Bronchial epithelial cell (primary cell): ENCODE results near the gene CRADD. TPM values are rescaled to one million over a fixed set of nuclear protein-coding genes. Genes with fewer than 3 reads are reported as not detected.

Source experiments
- DNase-seq: peaks from one replicate; pipeline ENCODE4 v3.0.0-alpha.2; 2010; ENCODE audit warnings: low read depth
- FAIRE-seq: peaks from 2 replicates; lab custom pipeline; 2011; peaks lifted over from hg19 to GRCh38; lab: Jason Lieb, UNC
- H3K27me3 ChIP-seq: 2 replicates; pipeline ENCODE4 v1.5.1; 2011; ENCODE audit warnings: low read length; ENCODE audit not compliant: control insufficient read depth, insufficient read depth
- H3K36me3 ChIP-seq: 2 replicates; pipeline ENCODE4 v1.5.1; 2011; ENCODE audit warnings: low read length; ENCODE audit not compliant: control insufficient read depth, insufficient read depth
- H3K4me3 ChIP-seq: 2 replicates; pipeline ENCODE4 v1.5.1; 2011; ENCODE audit warnings: mild to moderate bottlenecking, low read depth, low read length, control low read depth
- CTCF ChIP-seq: IDR thresholded peaks from 2 replicates; pipeline ENCODE4 v1.5.1; 2011; ENCODE audit warnings: mild to moderate bottlenecking, moderate library complexity, low read length, control low read depth, inconsistent platforms; ENCODE audit not compliant: insufficient read depth, severe bottlenecking
- total RNA-seq: library from RNA; depleted of rRNA; stranded (reverse); fragments of >200 nt; gene quantifications from 2 replicates; pipeline ENCODE4 v1.2.1, GENCODE V29; 2014

Gene CRADD
- total RNA-seq, 1 donor from 2014 or later: 11.8 TPM

- Histone ChIP-seq H3K36me3 (no peaks in the 10 kb centered on the region), H3K4me3 (no peak overlapping the region), H3K27me3 (no peaks in the 10 kb centered on the region)
- FAIRE-seq (no peak), DNase-seq (no peak)
- TF ChIP-seq CTCF: no peak
Measured at GRCh38 chr12:93844164-93844784, 167.1 kb downstream of the CRADD start.

DNA sequence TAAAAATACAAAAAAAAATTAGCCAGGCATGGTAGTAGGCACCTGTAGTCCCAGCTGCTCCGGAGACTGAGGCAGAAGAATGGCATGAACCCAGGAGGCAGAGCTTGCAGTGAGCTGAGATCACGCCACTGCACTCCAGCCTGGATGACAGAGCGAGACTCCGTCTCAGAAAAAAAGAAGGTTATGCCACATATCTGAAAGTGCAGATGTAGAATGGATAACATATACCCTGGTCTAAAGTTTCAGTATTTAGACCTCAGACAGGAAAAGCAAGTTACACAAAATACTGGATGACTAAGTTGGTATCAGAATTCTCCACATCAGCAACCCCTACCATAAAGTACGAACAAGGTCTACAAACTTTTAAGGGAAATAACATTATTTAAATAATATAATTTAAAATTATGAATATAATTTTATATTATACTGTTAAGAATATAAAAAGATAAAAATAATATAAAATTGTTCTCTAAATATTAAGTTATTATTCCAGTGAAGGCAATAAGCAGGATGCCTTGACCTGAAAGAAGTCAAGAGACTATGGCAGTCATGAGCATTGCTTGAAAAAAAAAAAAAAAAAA lies 169.9 kb downstream of the CRADD start:
- DNase-seq (no peak), FAIRE-seq (no peak)
- Histone ChIP-seq H3K4me3 (no peak overlapping the region), H3K36me3 (no peaks in the 10 kb centered on the region), H3K27me3 (no peaks in the 10 kb centered on the region)
- no peak for TF ChIP-seq CTCF

- no peaks in the 10 kb centered on the region for H3K27me3 ChIP-seq
- DNase-seq: no peak
- no peaks in the 10 kb centered on the region for H3K36me3 ChIP-seq
- H3K4me3 ChIP-seq: no peak overlapping the region
- FAIRE-seq: no peak
- no peak for TF ChIP-seq CTCF
Measured at GRCh38 chr12:93847517-93848474, 170.6 kb downstream of the CRADD start.

GRCh38 chr12:93848523-93849101 lies 171.4 kb downstream of the CRADD start:
- TF ChIP-seq CTCF: no peak
- peak; percentile 75 for FAIRE-seq

DNA sequence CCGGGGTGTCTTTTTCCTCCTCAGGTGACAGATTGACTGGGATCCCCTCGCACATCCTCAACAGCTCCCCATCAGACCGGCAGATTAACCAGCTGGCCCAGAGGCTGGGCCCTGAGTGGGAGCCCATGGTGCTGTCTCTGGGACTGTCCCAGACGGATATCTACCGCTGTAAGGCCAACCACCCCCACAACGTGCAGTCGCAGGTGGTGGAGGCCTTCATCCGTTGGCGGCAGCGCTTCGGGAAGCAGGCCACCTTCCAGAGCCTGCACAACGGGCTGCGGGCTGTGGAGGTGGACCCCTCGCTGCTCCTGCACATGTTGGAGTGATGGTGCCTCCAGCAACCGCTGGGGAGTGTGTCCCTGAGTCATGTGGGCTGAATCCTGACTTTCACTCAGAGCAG lies 172.8 kb downstream of the CRADD start:
- FAIRE-seq: no peak
- Histone ChIP-seq H3K4me3 (no peak overlapping the region), H3K36me3 (no peaks in the 10 kb centered on the region), H3K27me3 (no peaks in the 10 kb centered on the region)
- no peak for TF ChIP-seq CTCF
- DNase-seq: no peak

More at GRCh38 chr12:93848523-93849101, 171.4 kb downstream of the CRADD start:
- no peaks in the 10 kb centered on the region for H3K36me3 ChIP-seq
- DNase-seq: no peak
- no peak overlapping the region for H3K4me3 ChIP-seq
- no peaks in the 10 kb centered on the region for H3K27me3 ChIP-seq
